ENCODE results near the gene SH2D3C.
A peak's percentile ranks its signal among the peaks of the same experiment; 100 is the strongest.

Gene SH2D3C

GRCh38 chr9:127808347-127809001 lies 30.0 kb upstream of the SH2D3C start:
- DNase-seq, result no peak

GRCh38 chr9:127806871-127807270 lies 28.4 kb upstream of the SH2D3C start:
- no peak for DNase-seq

- DNase-seq, result peak; percentile 59
These were observed 27.2 kb upstream of the SH2D3C start for GRCh38 chr9:127805620-127806019.

DNA sequence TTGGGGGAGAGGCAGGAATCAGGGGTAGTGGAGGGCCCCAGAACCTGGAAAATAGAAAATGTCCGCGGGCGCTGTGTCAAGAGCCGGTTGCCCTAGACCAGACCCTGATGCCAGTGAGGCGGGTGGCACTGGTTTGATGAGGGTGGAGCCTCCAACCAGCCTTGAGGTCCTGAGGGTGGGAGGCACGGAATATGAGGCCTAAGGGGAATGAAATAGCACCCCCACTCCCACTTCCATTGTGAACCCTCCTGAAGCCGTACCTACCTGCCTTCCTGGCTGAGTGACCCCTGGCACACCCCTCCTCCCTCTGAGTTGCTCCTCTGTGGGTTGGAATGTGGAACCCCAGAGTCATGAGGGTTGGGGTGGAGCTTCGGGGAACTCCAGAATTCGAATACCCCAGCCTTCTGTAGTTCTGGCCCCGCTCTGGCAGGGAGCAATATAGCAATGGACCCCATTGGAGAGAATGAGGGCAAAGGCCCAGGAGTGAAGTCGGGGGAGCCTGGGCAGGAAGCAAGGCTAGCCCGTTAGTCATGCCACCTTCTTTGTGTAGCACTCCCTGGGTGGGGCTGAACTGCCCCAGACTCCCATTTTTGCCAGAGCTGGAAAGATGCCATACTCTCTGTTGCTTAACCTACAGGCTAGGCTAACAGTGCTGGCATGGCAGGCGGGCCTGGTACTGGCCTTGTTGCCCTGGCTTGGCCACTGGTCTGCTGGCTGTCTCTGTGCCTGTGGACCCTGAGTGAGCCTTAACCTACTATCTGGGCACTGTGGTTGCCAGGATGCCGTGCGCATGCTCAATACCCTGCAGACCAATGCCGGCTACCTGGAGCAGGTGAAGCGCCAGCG lies 25.3 kb upstream of the SH2D3C start:
- peak; percentile 51 for DNase-seq

DNA sequence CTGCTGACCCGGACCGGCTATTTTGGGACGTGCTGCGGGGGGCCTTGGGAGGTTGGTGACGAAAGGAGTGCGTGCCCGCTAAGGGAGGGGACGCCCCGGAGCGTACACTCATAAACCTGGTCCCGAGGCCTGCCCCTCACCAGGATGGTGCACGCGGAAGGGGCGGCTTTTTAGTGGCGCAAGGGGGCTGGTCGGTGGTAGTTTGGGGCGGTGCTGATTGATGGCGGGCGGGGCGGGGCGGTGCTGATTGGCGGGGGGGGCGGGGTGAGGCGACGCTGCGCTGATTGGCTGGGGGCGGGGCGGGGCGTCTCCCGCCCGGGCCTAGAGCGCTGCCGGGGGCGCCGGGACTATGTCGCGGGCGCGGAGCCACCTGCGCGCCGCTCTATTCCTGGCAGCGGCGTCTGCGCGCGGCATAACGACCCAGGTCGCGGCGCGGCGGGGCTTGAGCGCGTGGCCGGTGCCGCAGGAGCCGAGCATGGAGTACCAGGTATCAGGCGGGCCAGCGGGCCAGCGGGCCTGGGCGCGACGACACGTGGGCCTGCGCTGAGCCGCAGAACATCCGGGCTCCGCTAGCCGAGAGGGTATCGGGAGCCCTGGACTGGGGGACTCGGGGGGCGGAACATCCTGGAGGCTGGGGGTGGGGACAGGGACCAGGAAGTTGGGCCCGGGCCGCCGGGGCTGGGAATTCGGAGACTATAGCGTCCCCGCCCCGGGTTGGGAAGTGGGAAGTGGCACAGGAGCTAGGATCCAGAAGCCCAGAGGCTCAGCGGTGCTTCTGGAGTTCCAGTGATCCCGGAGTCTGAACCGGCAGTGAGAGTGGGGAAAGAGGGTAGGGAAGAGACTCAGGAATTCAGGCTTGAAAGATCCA lies 24.3 kb upstream of the SH2D3C start, which contains the start of gene FPGS:
FPGS (plus strand) TSS at position 307 of the 868 bp plus-strand sequence; CDS start at position 350, 43 bp downstream.
- DNase-seq, result peak; percentile 95

GRCh38 chr9:127801955-127802575 lies 23.6 kb upstream of the SH2D3C start:
- DNase-seq, result no peak

- DNase-seq, result no peak
These were observed 18.4 kb upstream of the SH2D3C start for GRCh38 chr9:127796852-127797370.

DNA sequence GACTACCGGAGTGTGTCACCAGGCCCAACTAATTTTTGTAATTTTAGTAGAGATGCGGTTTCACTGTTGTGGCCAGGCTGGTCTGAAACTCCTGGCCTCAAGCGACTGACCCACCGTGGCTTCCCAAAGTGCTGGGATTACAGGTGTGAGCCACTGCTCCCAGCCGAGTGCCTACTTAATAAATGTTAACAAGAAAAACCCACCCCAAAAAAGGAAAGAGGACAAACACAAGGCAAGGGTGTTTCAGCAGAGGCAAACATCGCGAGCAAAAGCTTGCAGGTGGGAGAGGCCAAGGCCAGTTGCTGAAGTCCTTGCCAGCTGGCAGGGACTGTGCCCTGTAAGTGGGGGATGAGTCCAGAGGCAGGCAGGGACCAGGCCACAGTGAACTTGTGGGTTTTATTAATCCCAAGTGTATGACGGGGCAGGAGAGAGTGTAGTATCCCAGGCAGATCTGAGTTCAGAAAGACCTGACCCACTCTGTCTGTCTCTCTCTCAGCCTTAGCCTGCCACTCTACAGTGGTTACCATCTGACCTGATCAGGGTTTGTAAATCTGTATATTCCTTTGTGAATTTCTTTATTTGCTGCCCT lies 17.9 kb upstream of the SH2D3C start:
- DNase-seq, result no peak

- DNase-seq, result no peak
These were observed 15.7 kb upstream of the SH2D3C start for GRCh38 chr9:127794001-127794791.

DNA sequence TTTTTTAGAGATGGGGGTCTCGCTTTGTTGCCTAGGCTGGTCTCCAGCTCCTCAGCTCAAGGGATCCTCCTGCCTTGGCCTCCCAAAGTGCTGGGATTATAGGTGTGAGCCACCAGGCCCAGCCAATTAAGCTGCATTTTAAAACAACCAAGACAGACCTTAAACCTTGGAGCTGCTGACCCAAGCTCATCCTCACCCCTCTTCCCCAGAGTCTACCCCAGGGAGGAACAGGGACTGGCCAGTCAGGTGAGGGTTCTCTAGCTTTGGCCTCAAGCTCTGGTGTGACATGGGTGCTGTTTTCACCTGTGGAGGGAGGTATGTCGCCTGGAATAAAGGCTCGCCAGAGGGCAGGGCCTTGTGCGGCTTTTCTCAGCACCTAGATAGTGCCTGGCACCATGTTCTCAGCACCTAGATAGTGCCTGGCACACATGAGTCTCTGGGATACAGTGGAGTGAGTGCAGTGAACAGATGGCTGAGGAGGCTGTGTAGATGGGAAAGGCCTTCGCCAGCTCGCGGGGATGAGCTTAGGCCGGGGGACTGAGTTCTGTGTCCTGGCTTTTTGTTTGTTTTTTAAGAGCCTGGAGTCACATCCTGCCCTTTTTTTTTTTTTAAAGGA lies 14.7 kb upstream of the SH2D3C start:
- peak; percentile 31 for DNase-seq

DNA sequence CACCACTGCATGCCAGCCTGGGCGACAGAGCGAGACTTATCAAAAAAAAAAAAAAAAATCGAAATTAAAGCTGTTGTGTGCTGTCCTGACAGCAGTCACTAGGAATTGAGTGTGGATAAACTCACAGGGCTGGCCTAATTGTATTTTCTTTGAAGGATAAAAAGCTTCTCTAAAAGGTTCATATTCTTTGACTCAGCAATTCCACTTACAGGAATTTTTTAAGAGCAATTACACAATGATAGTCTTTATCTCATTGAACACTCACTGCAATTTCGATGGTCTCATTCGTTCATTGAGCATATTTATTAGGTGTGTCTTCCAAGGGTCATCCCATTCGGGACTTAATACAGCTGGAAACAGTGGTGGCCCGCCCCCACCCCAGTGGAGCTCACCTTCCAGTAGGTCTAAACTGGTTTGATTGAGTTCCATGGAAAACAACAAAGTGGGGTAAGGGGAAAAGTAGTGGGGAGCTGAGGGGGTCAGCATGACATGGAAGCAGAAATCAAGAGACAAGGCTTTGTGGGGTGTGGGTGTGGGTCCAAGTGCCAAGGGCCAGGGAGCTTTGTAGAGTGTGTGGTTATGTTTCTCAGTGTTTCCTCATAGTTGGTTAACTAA lies 14.1 kb upstream of the SH2D3C start:
- no peak for DNase-seq

DNA sequence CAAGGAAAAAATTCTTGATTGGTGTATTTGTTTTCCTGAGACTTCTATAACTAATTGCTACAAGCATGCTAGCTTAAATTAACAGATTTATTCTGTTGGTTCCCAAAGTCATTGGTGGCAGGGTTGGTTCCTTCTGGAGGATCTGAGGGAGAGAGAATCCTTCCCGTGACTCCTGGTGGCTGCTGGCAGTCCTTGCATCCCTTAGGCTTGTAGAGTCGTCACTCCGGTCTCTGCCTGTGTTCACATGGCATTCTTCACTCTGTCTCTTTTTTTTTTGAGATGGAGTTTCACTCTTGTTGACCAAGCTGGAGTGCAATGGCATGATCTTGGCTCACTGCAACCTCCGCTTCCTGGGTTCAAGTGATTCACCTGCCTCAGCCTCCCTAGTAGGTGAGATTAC lies 12.6 kb upstream of the SH2D3C start:
- no peak for DNase-seq

DNA sequence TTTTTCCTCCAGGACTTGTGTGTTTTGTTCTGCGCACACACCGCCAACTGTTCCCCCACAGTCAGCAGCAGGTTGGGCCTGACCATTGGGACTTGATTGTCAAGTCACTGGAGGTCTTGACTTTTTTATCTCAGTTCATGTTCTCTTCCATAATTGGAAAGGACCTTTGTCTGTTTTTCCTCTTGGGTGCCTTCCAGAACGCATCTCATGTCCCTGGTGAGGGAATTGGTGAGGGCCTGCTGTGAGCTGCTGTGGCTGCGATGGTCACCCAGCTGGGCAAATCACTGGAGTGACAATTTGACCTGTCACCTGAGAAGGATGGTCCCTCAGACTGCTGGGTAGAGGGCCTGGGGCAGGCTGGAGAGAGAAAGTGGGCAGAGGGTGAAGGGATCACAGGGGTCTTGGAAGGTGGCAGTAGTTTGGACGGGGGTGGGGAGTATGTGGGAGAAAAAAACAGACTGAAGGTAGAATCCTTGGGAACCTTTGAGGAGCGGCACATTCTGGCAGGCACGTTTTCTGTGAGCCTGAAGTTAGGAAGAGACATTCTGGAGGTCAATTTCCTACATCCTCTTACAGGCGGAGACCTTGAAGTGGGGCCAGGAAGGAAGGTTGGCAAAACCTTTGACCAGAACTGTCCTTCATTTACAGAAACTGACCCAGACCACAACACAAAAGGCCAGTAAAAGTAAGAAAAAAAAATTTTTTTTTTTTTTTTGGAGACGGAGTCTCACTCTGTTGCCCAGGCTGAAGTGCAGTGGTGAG lies 11.8 kb upstream of the SH2D3C start:
- DNase-seq, result no peak

DNA sequence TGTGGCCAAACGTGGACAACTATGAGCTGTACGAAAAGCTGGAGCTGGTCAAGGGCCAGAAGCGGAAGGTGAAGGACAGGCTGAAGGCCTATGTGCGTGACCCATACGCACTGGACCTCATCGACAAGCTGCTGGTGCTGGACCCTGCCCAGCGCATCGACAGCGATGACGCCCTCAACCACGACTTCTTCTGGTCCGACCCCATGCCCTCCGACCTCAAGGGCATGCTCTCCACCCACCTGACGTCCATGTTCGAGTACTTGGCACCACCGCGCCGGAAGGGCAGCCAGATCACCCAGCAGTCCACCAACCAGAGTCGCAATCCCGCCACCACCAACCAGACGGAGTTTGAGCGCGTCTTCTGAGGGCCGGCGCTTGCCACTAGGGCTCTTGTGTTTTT lies 10.7 kb upstream of the SH2D3C start:
- no peak for DNase-seq

DNA sequence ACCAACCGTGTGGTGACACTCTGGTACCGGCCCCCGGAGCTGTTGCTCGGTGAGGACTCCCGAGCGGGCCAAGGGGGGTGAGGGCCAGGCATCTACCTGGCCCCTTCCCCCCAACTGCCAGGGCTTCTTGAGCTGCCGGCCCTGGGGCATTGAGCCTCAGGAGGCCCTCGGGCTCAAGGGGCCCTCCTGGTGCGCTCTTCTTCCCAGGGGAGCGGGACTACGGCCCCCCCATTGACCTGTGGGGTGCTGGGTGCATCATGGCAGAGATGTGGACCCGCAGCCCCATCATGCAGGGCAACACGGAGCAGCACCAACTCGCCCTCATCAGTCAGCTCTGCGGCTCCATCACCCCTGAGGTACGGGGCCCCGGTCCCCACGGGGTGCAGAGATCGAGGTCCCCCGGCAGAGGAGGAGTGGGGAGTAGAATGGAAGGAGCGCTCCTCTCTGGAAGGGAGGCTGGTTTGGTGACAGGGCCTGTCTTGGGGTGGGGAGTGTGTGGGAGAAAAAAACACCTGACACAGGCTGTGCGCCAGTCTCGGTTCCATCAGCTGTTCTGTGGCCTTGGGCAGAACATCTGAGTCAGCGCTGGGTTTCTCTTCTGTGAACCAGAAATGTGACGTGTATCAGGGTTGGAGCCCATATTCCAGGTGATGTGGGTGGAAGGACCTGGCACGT lies 10.0 kb upstream of the SH2D3C start:
- DNase-seq, result no peak

- no peak for DNase-seq
These were observed 8.3 kb upstream of the SH2D3C start for GRCh38 chr9:127786773-127787104.

GRCh38 chr9:127785933-127786772 lies 7.7 kb upstream of the SH2D3C start, which contains the start of gene CDK9:
TSS of gene CDK9 (plus strand) at chr9:127786034. CDS start at chr9:127786149, 115 bp downstream.
- peak; percentile 96 for DNase-seq
